Prostate gland (tissue), 2 donors: ENCODE results near the gene RNF175. TPM values are rescaled to one million over a fixed set of nuclear protein-coding genes. Genes with fewer than 3 reads are reported as not detected.
"Not testable (repeated sequence)": the region's sequence is repeated elsewhere in the genome, so short reads cannot be mapped to it uniquely, and the experiment has no call there.

Source experiments
- DNase-seq: peaks from one replicate; pipeline ENCODE4 v3.0.0-alpha.2; 2019; ENCODE audit warnings: low spot score
- H3K27ac ChIP-seq, 2 donors: fragments of 200-600 bp; sonication (generic); 2 replicates each; pipeline ENCODE4 v1.5.1; 2017 to 2019
- H3K27me3 ChIP-seq: fragments of 200-600 bp; sonication (generic); replicated peaks from 2 replicates; pipeline ENCODE4 v1.5.1; 2019; ENCODE audit not compliant: insufficient read depth
- H3K36me3 ChIP-seq, 2 donors: fragments of 200-600 bp; sonication (generic); 1 replicate in 1 of 2; 2 replicates in 1 of 2; pipeline versions ENCODE4 v1.5.1 to v1.8.1; 2017 to 2019
- H3K4me1 ChIP-seq: fragments of 200-600 bp; sonication (generic); replicated peaks from 2 replicates; pipeline ENCODE4 v1.5.1; 2019
- H3K4me3 ChIP-seq, 2 donors: fragments of 200-600 bp; sonication (generic); 2 replicates each; pipeline ENCODE4 v1.5.1; 2017 to 2019
- H3K9me3 ChIP-seq: fragments of 200-600 bp; sonication (generic); 2 replicates; pipeline ENCODE4 v1.5.1; 2017
- POLR2A ChIP-seq: fragments of 450-650 bp; IDR thresholded peaks from one replicate; pipeline ENCODE4 v1.6.1; 2016; ENCODE audit warnings: antibody characterized with exemption, mild to moderate bottlenecking
- POLR2AphosphoS5 ChIP-seq: sonication (generic); formaldehyde crosslinking; IDR thresholded peaks from one replicate; pipeline ENCODE4 v1.6.1; 2017; ENCODE audit warnings: antibody characterized with exemption
- WGBS: methylation state at CpG from one replicate; pipeline ENCODE4 v1.1.5; 2018; 5-methylcytosine and 5-hydroxymethylcytosine counted together
- intact Hi-C: fragments of 100-400 bp; cut with DNase I; formaldehyde crosslinking; loops from one replicate; pipeline ENCODE4 v1.14.2; 2022
- total RNA-seq, 2 donors: library from RNA; depleted of rRNA; stranded (reverse); fragments of >200 nt; gene quantifications; one replicate each; pipeline ENCODE4 v1.1.0, GENCODE V29; 2016
- TF ChIP-seq, protein P1 (sequence below), 4 experiments: fragments of 200-600 bp in 2 of 4; fragments of 450-650 bp in 2 of 4; sonication (generic) in 2 of 4; IDR thresholded peaks; 1 replicate in 3 of 4; 2 replicates in 1 of 4; pipeline ENCODE4 v1.5.1; 2016 to 2019; ENCODE audit warnings: antibody characterized with exemption in 4 of 4, mild to moderate bottlenecking in 2 of 4, moderate library complexity in 2 of 4

RNF175 gene
- total RNA-seq, 2 donors from 2014 or later, result 1.9 TPM; not detected in 1

DNA sequence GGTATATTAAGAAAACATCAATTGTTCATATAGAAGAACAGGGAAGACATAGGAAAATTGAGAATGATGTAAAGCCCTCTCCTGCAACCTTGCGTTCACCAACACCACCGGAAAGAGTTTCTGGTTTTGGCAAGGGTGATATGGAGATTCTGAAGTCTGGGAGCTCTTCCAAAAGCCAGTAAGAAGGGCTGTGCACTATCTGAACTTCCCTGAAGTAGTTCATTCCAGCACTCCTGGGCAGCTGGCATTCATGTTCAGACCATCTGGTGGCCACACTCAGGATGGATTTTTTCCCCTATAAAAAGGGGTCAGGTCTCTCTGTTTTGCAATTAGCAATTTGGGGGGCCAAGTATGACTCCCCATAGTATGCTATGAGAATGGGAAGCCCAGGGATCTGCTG lies 91.2 kb downstream of the RNF175 start:
- no peaks in the 10 kb centered on the region for H3K9me3 ChIP-seq
- H3K27ac ChIP-seq, result no peak overlapping the region
- H3K27me3 ChIP-seq, result no peaks in the 10 kb centered on the region
- H3K4me1 ChIP-seq, result no peaks in the 10 kb centered on the region
- no peaks in the 10 kb centered on the region for H3K36me3 ChIP-seq
- H3K4me3 ChIP-seq, result no peak overlapping the region
- intact Hi-C loops, result no loop called here
- TF ChIP-seq, protein P1, sequence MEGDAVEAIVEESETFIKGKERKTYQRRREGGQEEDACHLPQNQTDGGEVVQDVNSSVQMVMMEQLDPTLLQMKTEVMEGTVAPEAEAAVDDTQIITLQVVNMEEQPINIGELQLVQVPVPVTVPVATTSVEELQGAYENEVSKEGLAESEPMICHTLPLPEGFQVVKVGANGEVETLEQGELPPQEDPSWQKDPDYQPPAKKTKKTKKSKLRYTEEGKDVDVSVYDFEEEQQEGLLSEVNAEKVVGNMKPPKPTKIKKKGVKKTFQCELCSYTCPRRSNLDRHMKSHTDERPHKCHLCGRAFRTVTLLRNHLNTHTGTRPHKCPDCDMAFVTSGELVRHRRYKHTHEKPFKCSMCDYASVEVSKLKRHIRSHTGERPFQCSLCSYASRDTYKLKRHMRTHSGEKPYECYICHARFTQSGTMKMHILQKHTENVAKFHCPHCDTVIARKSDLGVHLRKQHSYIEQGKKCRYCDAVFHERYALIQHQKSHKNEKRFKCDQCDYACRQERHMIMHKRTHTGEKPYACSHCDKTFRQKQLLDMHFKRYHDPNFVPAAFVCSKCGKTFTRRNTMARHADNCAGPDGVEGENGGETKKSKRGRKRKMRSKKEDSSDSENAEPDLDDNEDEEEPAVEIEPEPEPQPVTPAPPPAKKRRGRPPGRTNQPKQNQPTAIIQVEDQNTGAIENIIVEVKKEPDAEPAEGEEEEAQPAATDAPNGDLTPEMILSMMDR (IDR thresholded peaks at IDR 0.05), result no peak
- no peak for TF ChIP-seq POLR2AphosphoS5
- no peak for TF ChIP-seq POLR2A
- DNase-seq, result no peak
- 87% methylated on average over 2 of the region's 2 CpGs for WGBS

DNA sequence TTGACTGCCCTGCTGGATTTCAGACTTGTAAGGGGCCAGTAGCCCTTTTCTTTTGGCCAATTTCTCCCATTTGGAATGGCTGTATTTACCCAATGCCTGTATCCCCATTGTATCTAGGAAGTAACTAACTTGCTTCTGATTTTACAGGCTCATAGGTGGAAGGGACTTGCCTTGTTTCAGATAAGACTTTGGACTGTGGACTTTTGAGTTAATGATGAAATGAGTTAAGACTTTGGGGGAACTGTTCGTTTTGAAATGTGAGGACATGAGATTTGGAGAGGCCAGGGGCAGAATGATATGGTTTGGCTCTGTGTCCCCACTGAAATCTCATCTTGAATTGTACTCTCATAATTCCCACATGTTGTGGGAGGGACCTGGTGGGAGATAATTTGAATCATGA lies 93.3 kb downstream of the RNF175 start:
- H3K27me3 ChIP-seq, H3K27ac ChIP-seq, H3K36me3 ChIP-seq, H3K4me3 ChIP-seq, intact Hi-C loops, DNase-seq, H3K4me1 ChIP-seq, H3K9me3 ChIP-seq: not testable (repeated sequence)
- 64% methylated on average over 1 of the region's 1 CpG for WGBS

DNA sequence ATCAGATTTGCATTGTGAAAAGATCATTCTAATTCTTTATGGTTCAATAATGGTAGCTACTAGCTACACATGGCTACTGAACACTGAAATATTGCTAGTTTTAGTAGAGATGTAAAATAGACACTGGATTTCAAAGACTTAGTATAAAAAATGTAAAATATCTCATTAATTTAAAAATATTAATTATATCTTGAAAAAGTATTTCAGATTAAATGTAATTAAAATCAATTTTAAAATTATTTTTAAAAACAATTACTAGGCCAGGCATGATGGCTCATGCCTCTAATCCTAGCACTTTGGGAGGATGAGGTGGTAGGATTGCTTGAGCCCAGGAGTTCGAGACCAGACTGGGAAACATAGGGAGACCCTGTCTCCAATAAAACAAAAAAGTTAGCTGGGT lies 96.2 kb downstream of the RNF175 start:
- H3K4me3 ChIP-seq, result no peak overlapping the region
- no peak for DNase-seq
- intact Hi-C loops, result no loop called here
- H3K9me3 ChIP-seq, result no peaks in the 10 kb centered on the region
- H3K36me3 ChIP-seq, result no peaks in the 10 kb centered on the region
- H3K4me1 ChIP-seq, result no peaks in the 10 kb centered on the region
- 92% methylated on average over 1 of the region's 1 CpG for WGBS
- H3K27me3 ChIP-seq, result no peaks in the 10 kb centered on the region
- TF ChIP-seq POLR2AphosphoS5 (no peak), POLR2A (no peak)
- TF ChIP-seq, protein P1 (IDR thresholded peaks at IDR 0.05), result no peak
- H3K27ac ChIP-seq, result no peak overlapping the region

DNA sequence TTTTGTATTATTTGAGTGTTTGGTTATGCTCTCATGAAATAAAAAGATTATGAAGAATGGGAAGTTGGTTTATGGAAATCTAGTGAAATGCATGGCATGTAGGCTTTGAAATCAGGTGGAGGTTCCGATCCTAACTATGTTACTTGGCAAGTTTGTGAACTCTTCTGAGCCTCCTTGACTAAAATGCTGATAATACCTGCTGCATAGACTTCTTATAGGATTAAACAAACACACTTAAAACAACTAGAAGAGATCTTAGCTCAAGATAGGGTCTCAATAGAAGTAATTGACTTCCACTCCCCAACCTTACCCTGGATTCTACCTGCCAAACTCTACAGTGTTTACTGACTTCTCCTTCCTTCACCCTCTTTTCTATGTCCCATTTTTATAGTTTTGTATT lies 97.9 kb downstream of the RNF175 start:
- no peak for DNase-seq
- Histone ChIP-seq H3K27me3 (no peaks in the 10 kb centered on the region), H3K36me3 (no peaks in the 10 kb centered on the region), H3K9me3 (no peaks in the 10 kb centered on the region), H3K4me3 (no peak overlapping the region), H3K4me1 (no peaks in the 10 kb centered on the region), H3K27ac (no peak overlapping the region)
- TF ChIP-seq POLR2AphosphoS5 (no peak), POLR2A (no peak)
- TF ChIP-seq, protein P1 (IDR thresholded peaks at IDR 0.05), result no peak
- intact Hi-C loops, result no loop called here
- WGBS, result 75% methylated on average over 1 of the region's 1 CpG

DNA sequence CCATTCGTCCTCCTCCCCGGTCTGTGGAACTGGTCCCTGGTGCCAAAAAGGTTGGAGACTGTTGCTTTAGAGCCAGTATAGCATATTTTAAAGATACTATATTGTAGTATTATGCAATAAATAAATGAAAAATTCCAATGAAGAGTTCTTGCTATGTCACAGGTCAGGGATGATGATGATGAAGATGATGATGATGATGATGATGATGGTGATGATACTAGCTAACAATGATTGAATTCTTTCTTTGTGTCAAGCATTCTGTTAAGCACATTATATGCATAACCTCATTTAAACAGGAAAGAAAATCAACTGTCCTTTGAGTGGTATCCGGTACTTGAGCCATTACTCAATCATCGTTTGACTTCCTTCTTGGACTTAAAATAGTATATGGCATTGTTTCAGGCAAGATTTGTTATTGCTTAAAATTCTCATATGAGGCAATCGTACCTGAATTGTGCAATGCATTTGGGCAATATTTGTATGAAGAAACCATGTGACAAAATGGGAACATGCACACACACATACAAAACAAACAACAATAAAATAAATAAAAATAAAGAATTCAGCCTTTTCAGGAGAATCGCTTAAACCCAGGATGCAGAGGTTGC lies 98.5 kb downstream of the RNF175 start:
- no peaks in the 10 kb centered on the region for H3K36me3 ChIP-seq
- DNase-seq, result no peak
- TF ChIP-seq, protein P1 (IDR thresholded peaks at IDR 0.05), result no peak
- TF ChIP-seq POLR2AphosphoS5 (peak; percentile 48), POLR2A (no peak)
- no peak overlapping the region for H3K27ac ChIP-seq
- no peaks in the 10 kb centered on the region for H3K4me1 ChIP-seq
- H3K4me3 ChIP-seq, result no peak overlapping the region
- H3K9me3 ChIP-seq, result no peaks in the 10 kb centered on the region
- 78% methylated on average over 6 of the region's 6 CpGs for WGBS
- no peaks in the 10 kb centered on the region for H3K27me3 ChIP-seq
- intact Hi-C loops, result no loop called here

Other genes with a start within 250 kb of the RNF175 start
- 1 to 10 TPM; 5.5 to 8.9 TPM for gene TLR2, start 75.7 kb downstream of the RNF175 start, total RNA-seq
- gene SFRP2, start 29.1 kb upstream of the RNF175 start, total RNA-seq, result 1 to 10 TPM; 3.7 to 6.1 TPM